ENCODE measurements around the gene MYO10. TPM values are rescaled to one million over a fixed set of nuclear protein-coding genes. Genes with fewer than 3 reads are reported as not detected.

Gene MYO10
- total RNA-seq, 1 experiment from 2014 or later: 202 TPM

DNA sequence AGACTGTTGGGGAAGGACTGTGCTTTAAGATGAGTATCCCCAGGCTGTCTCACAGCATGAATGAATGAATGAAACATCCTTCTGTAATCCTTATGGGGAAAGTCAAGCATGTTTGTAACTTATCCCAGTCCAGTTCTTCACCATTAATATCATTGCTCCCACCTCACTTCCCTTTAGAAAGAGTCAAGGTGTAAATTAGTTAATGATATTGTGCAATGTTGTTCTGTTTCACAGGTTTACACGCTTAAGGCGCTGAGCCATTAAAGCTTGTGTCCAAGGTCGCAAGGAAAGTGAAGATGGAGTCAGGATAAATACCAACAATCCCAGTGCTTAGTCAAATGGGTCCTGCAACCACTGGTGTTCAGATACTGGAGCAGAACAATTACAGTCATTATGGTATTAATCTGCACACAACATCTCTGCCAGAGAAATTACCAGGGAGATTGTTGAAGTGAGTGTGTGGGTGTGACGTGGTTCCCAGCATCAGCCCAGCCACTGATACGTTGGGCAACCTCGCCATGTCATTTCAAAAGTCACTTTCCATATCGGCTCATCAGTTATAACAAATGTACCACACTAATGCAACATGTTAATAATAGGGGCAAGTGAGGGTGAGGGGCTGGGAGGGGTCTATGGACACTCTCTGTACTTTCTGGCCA is 1.5 kb upstream of the MYO10 start:
- no peaks in the 10 kb centered on the region for H3K27me3 ChIP-seq (replicated peaks; ENCODE audit: insufficient read depth, low read depth, low read length, poor library complexity)
- H3K4me3 ChIP-seq (ENCODE audit: low read depth, low read length, poor library complexity, severe bottlenecking): peak overlapping the region; percentile 90
- no peaks in the 10 kb centered on the region for H3K9me3 ChIP-seq (ENCODE audit: low read depth, low read length, poor library complexity, severe bottlenecking)
- CTCF ChIA-PET: no interaction called here
- no peaks in the 10 kb centered on the region for H3K36me3 ChIP-seq (ENCODE audit: insufficient read depth, low read length, poor library complexity, severe bottlenecking)
- POLR2A ChIA-PET (ENCODE audit: low non-redundant PET): no interaction called here
- peak overlapping the region; percentile 84 for H3K27ac ChIP-seq (ENCODE audit: low read depth, low read length, poor library complexity, severe bottlenecking)
- BruUV-seq (replicated peaks): no TSS peak
- peaks cover 46% of the 10 kb centered on the region for H3K4me1 ChIP-seq (ENCODE audit: insufficient read depth, low read length, poor library complexity, severe bottlenecking)
- TF ChIP-seq, protein P1, sequence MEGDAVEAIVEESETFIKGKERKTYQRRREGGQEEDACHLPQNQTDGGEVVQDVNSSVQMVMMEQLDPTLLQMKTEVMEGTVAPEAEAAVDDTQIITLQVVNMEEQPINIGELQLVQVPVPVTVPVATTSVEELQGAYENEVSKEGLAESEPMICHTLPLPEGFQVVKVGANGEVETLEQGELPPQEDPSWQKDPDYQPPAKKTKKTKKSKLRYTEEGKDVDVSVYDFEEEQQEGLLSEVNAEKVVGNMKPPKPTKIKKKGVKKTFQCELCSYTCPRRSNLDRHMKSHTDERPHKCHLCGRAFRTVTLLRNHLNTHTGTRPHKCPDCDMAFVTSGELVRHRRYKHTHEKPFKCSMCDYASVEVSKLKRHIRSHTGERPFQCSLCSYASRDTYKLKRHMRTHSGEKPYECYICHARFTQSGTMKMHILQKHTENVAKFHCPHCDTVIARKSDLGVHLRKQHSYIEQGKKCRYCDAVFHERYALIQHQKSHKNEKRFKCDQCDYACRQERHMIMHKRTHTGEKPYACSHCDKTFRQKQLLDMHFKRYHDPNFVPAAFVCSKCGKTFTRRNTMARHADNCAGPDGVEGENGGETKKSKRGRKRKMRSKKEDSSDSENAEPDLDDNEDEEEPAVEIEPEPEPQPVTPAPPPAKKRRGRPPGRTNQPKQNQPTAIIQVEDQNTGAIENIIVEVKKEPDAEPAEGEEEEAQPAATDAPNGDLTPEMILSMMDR (conservative IDR thresholded peaks at IDR 0.05; ENCODE audit: low read depth, low read length): no peak
- TF ChIP-seq EZH2 (IDR thresholded peaks at IDR 0.05; ENCODE audit: borderline replicate concordance, low read depth, low read length, poor library complexity, severe bottlenecking): no peak
- peak; percentile 79 for DNase-seq (ENCODE audit: low spot score)
- intact Hi-C loops (cut with micrococcal nuclease; ENCODE audit: unreplicated experiment): loop anchor here (10.0 kb wide), 1 partner anchor 243 kb away; no protein-coding TSS in a partner anchor

DNA sequence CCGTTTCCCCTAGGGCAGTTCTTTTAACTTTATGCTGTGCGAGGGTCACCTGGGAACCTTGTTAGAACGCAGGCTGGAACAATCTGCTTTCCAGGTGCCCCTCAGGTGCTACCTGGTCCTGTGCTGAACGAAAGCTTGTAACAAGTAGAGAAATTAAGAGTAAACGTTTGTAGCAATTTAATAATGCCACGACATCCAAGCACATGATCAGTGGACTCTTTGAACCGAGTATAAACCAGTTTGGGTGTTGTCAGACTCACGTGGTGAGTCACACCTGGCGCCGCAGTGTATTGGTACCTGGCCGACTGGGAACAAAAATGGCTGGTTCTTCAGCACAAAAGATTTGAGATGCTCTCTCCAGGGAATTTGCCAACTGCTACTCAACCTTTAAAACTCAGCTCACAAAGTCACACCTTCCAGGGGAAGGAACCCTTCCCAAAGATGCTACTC is 926 bp upstream of the MYO10 start:
- BruUV-seq (replicated peaks): no TSS peak
- no peaks in the 10 kb centered on the region for H3K9me3 ChIP-seq (ENCODE audit: low read depth, low read length, poor library complexity, severe bottlenecking)
- TF ChIP-seq EZH2 (IDR thresholded peaks at IDR 0.05; ENCODE audit: borderline replicate concordance, low read depth, low read length, poor library complexity, severe bottlenecking): no peak
- TF ChIP-seq, protein P1 (conservative IDR thresholded peaks at IDR 0.05; ENCODE audit: low read depth, low read length): no peak
- no peak for DNase-seq (ENCODE audit: low spot score)
- H3K27ac ChIP-seq (ENCODE audit: low read depth, low read length, poor library complexity, severe bottlenecking): peak overlapping the region; percentile 84
- no peaks in the 10 kb centered on the region for H3K36me3 ChIP-seq (ENCODE audit: insufficient read depth, low read length, poor library complexity, severe bottlenecking)
- H3K27me3 ChIP-seq (replicated peaks; ENCODE audit: insufficient read depth, low read depth, low read length, poor library complexity): no peaks in the 10 kb centered on the region
- peaks cover 49% of the 10 kb centered on the region for H3K4me1 ChIP-seq (ENCODE audit: insufficient read depth, low read length, poor library complexity, severe bottlenecking)
- CTCF ChIA-PET: no interaction called here
- peak overlapping the region; percentile 90 for H3K4me3 ChIP-seq (ENCODE audit: low read depth, low read length, poor library complexity, severe bottlenecking)
- POLR2A ChIA-PET (ENCODE audit: low non-redundant PET): interaction anchor here (0.7 kb wide), 1 partner anchor 223 kb away, joined by 3 read pairs; no protein-coding TSS in a partner anchor
- intact Hi-C loops (cut with micrococcal nuclease; ENCODE audit: unreplicated experiment): loop anchor here (10.0 kb wide), 1 partner anchor 242 kb away; no protein-coding TSS in a partner anchor

GRCh38 chr5:16935231-16936149 is 598 bp downstream of the MYO10 start:
- H3K4me1 ChIP-seq (ENCODE audit: insufficient read depth, low read length, poor library complexity, severe bottlenecking): peaks cover 62% of the 10 kb centered on the region
- H3K27ac ChIP-seq (ENCODE audit: low read depth, low read length, poor library complexity, severe bottlenecking): peak overlapping the region; percentile 95
- BruUV-seq (replicated peaks): no TSS peak
- POLR2A ChIA-PET (ENCODE audit: low non-redundant PET): interaction anchor here (0.7 kb wide), 1 partner anchor 57 kb away, joined by 3 read pairs; no protein-coding TSS in a partner anchor
- H3K9me3 ChIP-seq (ENCODE audit: low read depth, low read length, poor library complexity, severe bottlenecking): no peaks in the 10 kb centered on the region
- intact Hi-C loops (cut with micrococcal nuclease; ENCODE audit: unreplicated experiment): loop anchor here (2.0 to 10.0 kb wide), 3 partner anchors 145 to 255 kb away; no protein-coding TSS in a partner anchor
- H3K27me3 ChIP-seq (replicated peaks; ENCODE audit: insufficient read depth, low read depth, low read length, poor library complexity): no peaks in the 10 kb centered on the region
- CTCF ChIA-PET: interaction anchor here (0.9 kb wide), 1 partner anchor 144 kb away, joined by 3 read pairs; no protein-coding TSS in a partner anchor
- peak overlapping the region; percentile 90 for H3K4me3 ChIP-seq (ENCODE audit: low read depth, low read length, poor library complexity, severe bottlenecking)
- TF ChIP-seq, protein P1 (conservative IDR thresholded peaks at IDR 0.05; ENCODE audit: low read depth, low read length): no peak
- no peak for TF ChIP-seq EZH2 (IDR thresholded peaks at IDR 0.05; ENCODE audit: borderline replicate concordance, low read depth, low read length, poor library complexity, severe bottlenecking)
- peaks cover 3% of the 10 kb centered on the region for H3K36me3 ChIP-seq (ENCODE audit: insufficient read depth, low read length, poor library complexity, severe bottlenecking)
- DNase-seq (ENCODE audit: low spot score): no peak

All from A673 (cell line).